HepG2 (cell line): ENCODE data around the gene ZNF146. TPM values are rescaled to one million over a fixed set of nuclear protein-coding genes. Genes with fewer than 3 reads are reported as not detected.

Source experiments
- ATF7 ChIP-seq, 2 experiments: fragments of 450-650 bp in 1 of 2; sonication (generic) in 1 of 2; formaldehyde crosslinking in 1 of 2; IDR thresholded peaks; 2 replicates each; pipeline versions ENCODE4 v1.4.0 to v1.6.1; 2016 to 2020; ENCODE audit warnings: antibody characterized with exemption in 1 of 2, mild to moderate bottlenecking in 1 of 2, missing genetic modification reagents in 1 of 2
- ETV5 ChIP-seq: IDR thresholded peaks from 2 replicates; pipeline ENCODE4 v1.6.1; 2018; ENCODE audit warnings: missing biosample characterization, missing genetic modification reagents, inconsistent platforms, borderline replicate concordance
- HOXA5 ChIP-seq: sonication (generic); formaldehyde crosslinking; IDR thresholded peaks from 2 replicates; pipeline ENCODE4 v1.4.0; 2020; ENCODE audit warnings: missing genetic modification reagents
- JUNB ChIP-seq: sonication (generic); formaldehyde crosslinking; IDR thresholded peaks from 2 replicates; pipeline ENCODE4 v1.8.0; 2022; ENCODE audit warnings: missing genetic modification reagents, mild to moderate bottlenecking, borderline replicate concordance
- NONO ChIP-seq, 2 experiments: fragments of 450-650 bp in 1 of 2; sonication (generic) in 1 of 2; formaldehyde crosslinking in 1 of 2; IDR thresholded peaks in 1 of 2; conservative IDR thresholded peaks in 1 of 2; 2 replicates each; pipeline versions ENCODE4 v1.6.1 to v1.8.0; 2017 to 2022; ENCODE audit warnings: mild to moderate bottlenecking in 1 of 2, missing genetic modification reagents in 1 of 2, moderate library complexity in 1 of 2
- SETDB1 ChIP-seq: sonication (generic); formaldehyde crosslinking; IDR thresholded peaks from 2 replicates; pipeline ENCODE4 v1.5.1; 2020; ENCODE audit warnings: missing genetic modification reagents, mild to moderate bottlenecking, borderline replicate concordance
- ZNF720 ChIP-seq: sonication (generic); formaldehyde crosslinking; IDR thresholded peaks from 2 replicates; pipeline ENCODE4 v1.4.0; 2020; ENCODE audit warnings: missing genetic modification reagents
- polyA plus RNA-seq, 8 experiments: library from polyadenylated mRNA; depleted of rRNA in 3 of 8; stranded (reverse) in 7 of 8; unstranded in 1 of 8; fragments of >200 nt; fragmentation: Illumina TruSeq in 4 of 8; extraction: Trizol in 4 of 8; gene quantifications; 2 replicates each; pipeline versions ENCODE4 v1.2.1 to v1.2.3, GENCODE V29; 2011 to 2016; ENCODE audit warnings: low read depth in 4 of 8, missing spikeins in 1 of 8, mixed read lengths in 1 of 8; ENCODE audit not compliant: insufficient read depth in 1 of 8
- total RNA-seq, 5 experiments: library from RNA; depleted of rRNA; stranded (reverse); fragments of >200 nt; fragmentation: Illumina TruSeq; extraction: Trizol; gene quantifications; 2 replicates each; pipeline ENCODE4 v1.2.3, GENCODE V29; 2016; ENCODE audit warnings: low read depth in 1 of 5
- TF ChIP-seq, protein P1 (sequence below): sonication (generic); formaldehyde crosslinking; conservative IDR thresholded peaks from 2 replicates; pipeline ENCODE4 v1.4.0; 2020; ENCODE audit warnings: mild to moderate bottlenecking, missing genetic modification reagents, moderate library complexity
- TF ChIP-seq, protein P2 (sequence below): IDR thresholded peaks from 2 replicates; pipeline ENCODE4 v1.6.1; 2016; ENCODE audit warnings: mild to moderate bottlenecking
- TF ChIP-seq, protein P3 (sequence below), 2 experiments: fragments of 450-650 bp in 1 of 2; sonication (generic) in 1 of 2; formaldehyde crosslinking in 1 of 2; IDR thresholded peaks; 2 replicates each; pipeline versions ENCODE4 v1.6.1 to v1.8.0; 2016 to 2022; ENCODE audit warnings: antibody characterized with exemption in 1 of 2, mild to moderate bottlenecking in 1 of 2, missing genetic modification reagents in 1 of 2

ZNF146 gene
- total and polyA plus RNA-seq, 2 of the 13 experiments (the other 11 are each of a cell fraction or from before 2014, with no cell fraction given), result 28.4 to 52.7 TPM

DNA sequence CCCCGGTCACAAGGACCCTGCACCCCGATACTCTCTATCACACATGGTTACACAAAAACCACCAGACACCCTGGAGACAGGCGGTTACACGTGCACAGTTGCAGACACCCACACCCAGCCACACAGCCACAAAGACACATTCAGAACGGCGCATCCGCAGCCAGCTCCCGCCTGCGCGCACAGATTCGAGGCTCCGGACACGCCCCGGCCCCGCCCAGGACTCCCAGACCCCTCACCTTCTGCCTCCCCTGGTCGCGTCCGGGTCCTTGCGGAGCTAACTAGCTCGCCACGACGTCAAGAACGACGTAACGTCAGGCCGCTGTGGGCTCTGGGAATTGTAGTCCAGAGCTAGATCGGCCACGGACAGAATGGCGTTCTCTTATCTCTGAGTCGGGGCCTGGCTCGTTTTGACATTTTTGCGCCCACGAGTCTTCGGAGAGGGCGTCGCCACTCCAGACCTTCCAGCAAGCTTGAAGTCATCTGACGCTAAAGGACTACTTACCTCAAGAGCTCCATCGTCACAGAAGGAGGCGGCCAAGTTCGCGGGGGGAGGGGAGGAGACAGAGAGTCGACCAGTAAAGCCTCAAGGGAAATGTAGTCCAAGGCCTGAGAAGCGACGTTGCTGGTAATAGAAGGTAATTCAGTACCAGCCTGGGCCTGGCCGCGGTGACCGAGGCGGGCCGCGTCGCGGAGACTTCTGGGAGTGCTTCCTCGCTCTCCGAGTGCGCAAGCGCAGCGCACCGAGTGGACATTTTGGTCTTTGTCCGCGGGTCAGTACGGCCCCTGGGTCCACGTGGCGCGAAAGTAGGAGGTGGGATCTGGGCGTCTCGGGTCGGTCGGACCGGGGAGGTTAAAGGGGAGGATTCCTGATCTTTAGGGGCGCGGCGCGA is at the start of gene ZNF146, which contains the start of gene ZNF565 (continued):
- TF ChIP-seq, protein P1, sequence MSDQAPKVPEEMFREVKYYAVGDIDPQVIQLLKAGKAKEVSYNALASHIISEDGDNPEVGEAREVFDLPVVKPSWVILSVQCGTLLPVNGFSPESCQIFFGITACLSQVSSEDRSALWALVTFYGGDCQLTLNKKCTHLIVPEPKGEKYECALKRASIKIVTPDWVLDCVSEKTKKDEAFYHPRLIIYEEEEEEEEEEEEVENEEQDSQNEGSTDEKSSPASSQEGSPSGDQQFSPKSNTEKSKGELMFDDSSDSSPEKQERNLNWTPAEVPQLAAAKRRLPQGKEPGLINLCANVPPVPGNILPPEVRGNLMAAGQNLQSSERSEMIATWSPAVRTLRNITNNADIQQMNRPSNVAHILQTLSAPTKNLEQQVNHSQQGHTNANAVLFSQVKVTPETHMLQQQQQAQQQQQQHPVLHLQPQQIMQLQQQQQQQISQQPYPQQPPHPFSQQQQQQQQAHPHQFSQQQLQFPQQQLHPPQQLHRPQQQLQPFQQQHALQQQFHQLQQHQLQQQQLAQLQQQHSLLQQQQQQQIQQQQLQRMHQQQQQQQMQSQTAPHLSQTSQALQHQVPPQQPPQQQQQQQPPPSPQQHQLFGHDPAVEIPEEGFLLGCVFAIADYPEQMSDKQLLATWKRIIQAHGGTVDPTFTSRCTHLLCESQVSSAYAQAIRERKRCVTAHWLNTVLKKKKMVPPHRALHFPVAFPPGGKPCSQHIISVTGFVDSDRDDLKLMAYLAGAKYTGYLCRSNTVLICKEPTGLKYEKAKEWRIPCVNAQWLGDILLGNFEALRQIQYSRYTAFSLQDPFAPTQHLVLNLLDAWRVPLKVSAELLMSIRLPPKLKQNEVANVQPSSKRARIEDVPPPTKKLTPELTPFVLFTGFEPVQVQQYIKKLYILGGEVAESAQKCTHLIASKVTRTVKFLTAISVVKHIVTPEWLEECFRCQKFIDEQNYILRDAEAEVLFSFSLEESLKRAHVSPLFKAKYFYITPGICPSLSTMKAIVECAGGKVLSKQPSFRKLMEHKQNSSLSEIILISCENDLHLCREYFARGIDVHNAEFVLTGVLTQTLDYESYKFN (CRISPR knock-in tag), result peak; percentile 69
- TF ChIP-seq SETDB1, result no peak
- no peak for TF ChIP-seq ZNF720 (CRISPR knock-in tag)
- TF ChIP-seq, protein P2, sequence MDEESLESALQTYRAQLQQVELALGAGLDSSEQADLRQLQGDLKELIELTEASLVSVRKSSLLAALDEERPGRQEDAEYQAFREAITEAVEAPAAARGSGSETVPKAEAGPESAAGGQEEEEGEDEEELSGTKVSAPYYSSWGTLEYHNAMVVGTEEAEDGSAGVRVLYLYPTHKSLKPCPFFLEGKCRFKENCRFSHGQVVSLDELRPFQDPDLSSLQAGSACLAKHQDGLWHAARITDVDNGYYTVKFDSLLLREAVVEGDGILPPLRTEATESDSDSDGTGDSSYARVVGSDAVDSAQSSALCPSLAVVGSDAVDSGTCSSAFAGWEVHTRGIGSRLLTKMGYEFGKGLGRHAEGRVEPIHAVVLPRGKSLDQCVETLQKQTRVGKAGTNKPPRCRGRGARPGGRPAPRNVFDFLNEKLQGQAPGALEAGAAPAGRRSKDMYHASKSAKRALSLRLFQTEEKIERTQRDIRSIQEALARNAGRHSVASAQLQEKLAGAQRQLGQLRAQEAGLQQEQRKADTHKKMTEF (CRISPR knock-in tag), result peak; percentile 62
- TF ChIP-seq JUNB (CRISPR knock-in tag), result no peak
- no peak for TF ChIP-seq NONO (IDR thresholded peaks at IDR 0.05)
- TF ChIP-seq NONO (CRISPR knock-in tag; conservative IDR thresholded peaks at IDR 0.05), result peak; percentile 81
- TF ChIP-seq, protein P3, sequence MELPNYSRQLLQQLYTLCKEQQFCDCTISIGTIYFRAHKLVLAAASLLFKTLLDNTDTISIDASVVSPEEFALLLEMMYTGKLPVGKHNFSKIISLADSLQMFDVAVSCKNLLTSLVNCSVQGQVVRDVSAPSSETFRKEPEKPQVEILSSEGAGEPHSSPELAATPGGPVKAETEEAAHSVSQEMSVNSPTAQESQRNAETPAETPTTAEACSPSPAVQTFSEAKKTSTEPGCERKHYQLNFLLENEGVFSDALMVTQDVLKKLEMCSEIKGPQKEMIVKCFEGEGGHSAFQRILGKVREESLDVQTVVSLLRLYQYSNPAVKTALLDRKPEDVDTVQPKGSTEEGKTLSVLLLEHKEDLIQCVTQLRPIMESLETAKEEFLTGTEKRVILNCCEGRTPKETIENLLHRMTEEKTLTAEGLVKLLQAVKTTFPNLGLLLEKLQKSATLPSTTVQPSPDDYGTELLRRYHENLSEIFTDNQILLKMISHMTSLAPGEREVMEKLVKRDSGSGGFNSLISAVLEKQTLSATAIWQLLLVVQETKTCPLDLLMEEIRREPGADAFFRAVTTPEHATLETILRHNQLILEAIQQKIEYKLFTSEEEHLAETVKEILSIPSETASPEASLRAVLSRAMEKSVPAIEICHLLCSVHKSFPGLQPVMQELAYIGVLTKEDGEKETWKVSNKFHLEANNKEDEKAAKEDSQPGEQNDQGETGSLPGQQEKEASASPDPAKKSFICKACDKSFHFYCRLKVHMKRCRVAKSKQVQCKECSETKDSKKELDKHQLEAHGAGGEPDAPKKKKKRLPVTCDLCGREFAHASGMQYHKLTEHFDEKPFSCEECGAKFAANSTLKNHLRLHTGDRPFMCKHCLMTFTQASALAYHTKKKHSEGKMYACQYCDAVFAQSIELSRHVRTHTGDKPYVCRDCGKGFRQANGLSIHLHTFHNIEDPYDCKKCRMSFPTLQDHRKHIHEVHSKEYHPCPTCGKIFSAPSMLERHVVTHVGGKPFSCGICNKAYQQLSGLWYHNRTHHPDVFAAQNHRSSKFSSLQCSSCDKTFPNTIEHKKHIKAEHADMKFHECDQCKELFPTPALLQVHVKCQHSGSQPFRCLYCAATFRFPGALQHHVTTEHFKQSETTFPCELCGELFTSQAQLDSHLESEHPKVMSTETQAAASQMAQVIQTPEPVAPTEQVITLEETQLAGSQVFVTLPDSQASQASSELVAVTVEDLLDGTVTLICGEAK (IDR thresholded peaks at IDR 0.05), result no peak
- TF ChIP-seq, protein P3 (CRISPR knock-in tag; IDR thresholded peaks at IDR 0.05), result peak; percentile 63
- 0 out of 2 replicates have a peak, but pooled peaks have one; percentile 27 for TF ChIP-seq ATF7 (IDR thresholded peaks at IDR 0.05)
- no peak; the same call in 1 of the 2 replicates for TF ChIP-seq ATF7 (CRISPR knock-in tag; IDR thresholded peaks at IDR 0.05)
- TF ChIP-seq HOXA5, result peak; percentile 73; the same call in 1 of the 2 replicates
- no peak; the same call in 1 of the 2 replicates for TF ChIP-seq ETV5 (CRISPR knock-in tag)
